ENCODE measurements around the gene FBRS. TPM values are rescaled to one million over a fixed set of nuclear protein-coding genes. Genes with fewer than 3 reads are reported as not detected.

FBRS gene
- total and polyA plus RNA-seq, 2 of the 8 experiments (the other 6 are each of a cell fraction or from before 2014, with no cell fraction given), result 2.4 to 13.9 TPM

DNA sequence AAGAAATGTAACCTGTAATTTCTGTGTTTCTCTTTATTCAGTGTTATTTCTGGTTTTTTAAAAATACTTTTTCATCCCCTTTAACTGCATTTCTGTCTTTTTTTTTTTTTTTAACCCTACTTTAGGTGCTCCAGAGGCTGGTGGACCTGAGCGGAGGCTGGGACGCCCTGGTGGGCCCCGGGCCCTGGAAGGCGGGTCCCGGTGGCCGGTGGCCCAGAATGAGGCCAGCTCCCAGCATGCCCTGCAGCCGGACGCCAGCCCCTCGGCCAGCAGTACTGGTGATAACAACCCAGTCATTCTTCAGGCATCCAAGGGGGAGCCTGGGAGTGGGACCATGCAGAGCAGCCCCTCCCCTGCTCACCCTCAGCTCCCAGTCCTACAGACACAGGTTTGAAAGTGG is 42.3 kb downstream of the FBRS start (continued):
- no peak for TF ChIP-seq USF2 (IDR thresholded peaks at IDR 0.05; ENCODE audit: low read length)
